Left kidney (tissue), 2 donors: ENCODE results near the gene APP. TPM values are rescaled to one million over a fixed set of nuclear protein-coding genes. Genes with fewer than 3 reads are reported as not detected.

Source experiments
- DNase-seq: peaks from one replicate; pipeline ENCODE4 v3.0.0-alpha.2; 2013
- polyA plus RNA-seq: library from polyadenylated mRNA; unstranded; fragments of 120-200 nt; gene quantifications from one replicate; pipeline ENCODE4 v1.2.1, GENCODE V29; 2013; ENCODE audit not compliant: insufficient read length

APP gene
- polyA plus RNA-seq, 1 donor = 818 TPM

DNA sequence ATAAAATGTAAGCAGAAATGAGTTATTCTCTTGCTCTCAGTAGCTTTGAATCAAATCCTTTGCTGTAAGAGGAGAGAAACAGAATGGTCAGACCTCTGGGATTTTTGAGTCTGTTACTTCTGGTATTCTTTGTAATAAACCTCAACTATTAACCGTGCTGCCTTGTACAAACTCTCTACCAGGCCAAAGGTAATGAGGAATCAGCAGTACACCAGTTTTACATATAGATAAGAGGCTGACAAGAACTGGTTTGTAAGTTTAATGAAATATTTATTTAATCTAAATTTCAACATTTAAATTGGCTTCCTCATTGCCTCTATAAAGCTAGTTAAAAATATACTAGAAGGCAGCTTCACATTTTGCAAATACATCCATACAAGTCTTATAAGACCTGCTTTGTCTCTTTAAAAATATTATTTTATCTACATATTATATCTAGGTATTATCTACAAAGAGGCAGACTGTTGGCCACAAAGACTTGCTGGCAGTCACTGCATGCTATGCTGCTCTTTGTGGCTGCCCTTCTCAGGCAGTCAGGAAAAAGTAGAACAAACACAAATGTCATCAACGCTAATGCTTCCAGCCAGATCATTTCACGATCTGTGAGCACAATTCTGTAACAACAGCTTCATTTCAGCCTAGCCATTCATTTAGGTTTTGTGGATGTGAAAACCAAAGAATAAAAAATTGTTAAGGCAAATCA lies 262.8 kb downstream of the APP start:
- no peak for DNase-seq

GRCh38 chr21:25906587-25906986 lies 264.0 kb downstream of the APP start:
- no peak for DNase-seq

DNA sequence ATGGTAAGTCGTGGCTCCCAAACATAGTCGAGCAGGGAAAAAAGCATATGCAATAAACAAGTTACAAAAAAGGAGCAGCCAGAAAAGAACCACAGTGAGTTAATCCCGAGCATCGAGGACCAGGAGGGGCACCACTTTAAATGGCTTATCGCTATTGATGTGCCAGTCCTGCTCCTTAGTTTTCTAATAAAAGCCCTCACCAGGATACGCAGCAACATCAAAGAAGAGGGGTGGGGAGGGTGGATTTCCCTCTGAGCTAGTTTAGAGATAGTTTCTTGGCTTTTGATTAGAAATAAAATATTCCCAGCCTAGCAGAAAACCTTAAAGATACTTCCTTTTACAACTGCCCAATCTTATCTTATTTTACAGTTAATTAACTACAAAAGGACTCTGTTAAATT lies 265.4 kb downstream of the APP start:
- DNase-seq = no peak

GRCh38 chr21:25904044-25904695 lies 266.4 kb downstream of the APP start:
- no peak for DNase-seq

- no peak for DNase-seq
These were observed 267.0 kb downstream of the APP start for GRCh38 chr21:25903607-25904006.

GRCh38 chr21:25901330-25901979 lies 269.1 kb downstream of the APP start:
- DNase-seq = no peak

- DNase-seq = no peak
These were observed 271.9 kb downstream of the APP start for GRCh38 chr21:25898671-25899070.

GRCh38 chr21:25897383-25897782 lies 273.2 kb downstream of the APP start:
- DNase-seq = no peak

DNA sequence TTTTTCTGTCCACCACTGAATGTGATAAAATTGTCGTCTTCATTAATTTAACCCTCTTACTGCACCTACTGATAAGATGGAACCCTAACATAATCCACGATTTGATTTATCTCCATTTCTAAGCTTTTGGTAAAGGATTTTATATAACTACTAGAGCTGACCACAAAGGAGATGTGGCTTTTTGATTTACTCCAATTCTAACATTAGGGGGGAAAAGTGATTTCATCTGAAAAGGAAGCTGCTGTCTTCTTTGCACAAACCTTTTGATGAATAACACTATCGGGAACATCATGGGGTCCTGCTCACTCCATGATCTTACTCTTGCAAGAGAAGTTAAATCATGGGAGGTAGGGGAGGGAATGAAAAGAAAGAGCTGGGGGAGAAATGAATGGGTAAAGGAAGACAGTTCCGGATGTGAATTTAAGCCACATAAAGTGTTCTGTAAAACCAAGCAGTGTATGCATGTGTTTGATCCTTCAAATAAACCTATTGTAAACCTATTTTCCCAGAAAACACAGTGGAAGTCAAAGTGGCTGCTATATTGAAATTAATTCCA lies 274.0 kb downstream of the APP start:
- no peak for DNase-seq

- peak; percentile 31 for DNase-seq
These were observed 274.9 kb downstream of the APP start for GRCh38 chr21:25895565-25896205.

DNA sequence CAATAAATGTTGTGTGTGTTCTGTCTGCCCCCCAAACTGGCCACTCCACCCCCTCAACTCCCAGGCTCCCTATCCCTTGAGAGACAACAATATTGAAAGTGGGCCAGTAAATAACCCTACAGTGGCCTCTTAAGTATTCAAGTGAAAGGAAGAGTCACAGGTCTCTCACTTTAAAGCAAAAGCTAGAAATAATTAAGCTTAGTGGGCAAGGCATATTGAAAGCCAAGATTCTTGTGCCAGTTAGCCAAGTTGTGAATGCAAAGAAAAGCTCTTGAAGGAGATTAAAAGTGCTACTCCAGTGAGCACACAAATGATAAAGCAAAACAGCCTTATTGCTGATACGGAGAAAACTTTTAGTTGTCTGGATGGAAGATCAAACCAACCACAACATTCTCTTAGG lies 277.4 kb downstream of the APP start:
- DNase-seq = no peak

DNA sequence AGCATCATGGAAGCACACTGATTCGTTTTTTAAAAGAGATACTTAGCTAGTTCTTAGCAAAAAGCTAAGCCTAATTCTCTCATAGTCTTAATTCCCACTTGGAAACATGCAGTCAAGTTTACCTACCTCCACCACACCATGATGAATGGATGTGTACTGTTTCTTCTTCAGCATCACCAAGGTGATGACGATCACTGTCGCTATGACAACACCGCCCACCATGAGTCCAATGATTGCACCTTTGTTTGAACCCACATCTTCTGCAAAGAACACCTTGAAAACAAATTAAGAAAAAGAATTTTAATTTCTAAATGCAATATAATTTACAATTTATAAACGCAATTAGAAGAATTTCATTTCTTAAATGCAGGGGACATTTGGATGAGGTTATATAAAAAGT lies 279.0 kb downstream of the APP start:
- DNase-seq = no peak

DNA sequence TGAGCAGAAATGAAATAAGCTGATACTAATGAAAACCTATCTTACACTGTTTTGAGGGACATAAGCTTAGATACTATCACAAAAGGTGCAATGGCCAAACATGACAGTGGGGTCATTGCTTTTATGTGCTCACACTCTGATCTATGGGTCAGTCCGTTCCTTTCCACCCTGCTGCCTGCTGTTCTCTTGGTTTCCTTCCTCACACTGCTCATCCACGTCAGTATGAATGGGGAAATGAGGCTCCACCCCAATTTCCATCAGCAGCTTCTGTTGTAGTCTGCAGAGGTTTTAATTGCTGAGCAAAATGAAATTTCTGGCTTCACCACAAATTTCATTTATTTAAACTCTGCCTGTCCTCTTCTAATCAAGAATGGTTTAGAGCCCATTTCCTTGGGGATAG lies 280.6 kb downstream of the APP start:
- DNase-seq = no peak

GRCh38 chr21:25888711-25889110 lies 281.9 kb downstream of the APP start:
- no peak for DNase-seq

DNA sequence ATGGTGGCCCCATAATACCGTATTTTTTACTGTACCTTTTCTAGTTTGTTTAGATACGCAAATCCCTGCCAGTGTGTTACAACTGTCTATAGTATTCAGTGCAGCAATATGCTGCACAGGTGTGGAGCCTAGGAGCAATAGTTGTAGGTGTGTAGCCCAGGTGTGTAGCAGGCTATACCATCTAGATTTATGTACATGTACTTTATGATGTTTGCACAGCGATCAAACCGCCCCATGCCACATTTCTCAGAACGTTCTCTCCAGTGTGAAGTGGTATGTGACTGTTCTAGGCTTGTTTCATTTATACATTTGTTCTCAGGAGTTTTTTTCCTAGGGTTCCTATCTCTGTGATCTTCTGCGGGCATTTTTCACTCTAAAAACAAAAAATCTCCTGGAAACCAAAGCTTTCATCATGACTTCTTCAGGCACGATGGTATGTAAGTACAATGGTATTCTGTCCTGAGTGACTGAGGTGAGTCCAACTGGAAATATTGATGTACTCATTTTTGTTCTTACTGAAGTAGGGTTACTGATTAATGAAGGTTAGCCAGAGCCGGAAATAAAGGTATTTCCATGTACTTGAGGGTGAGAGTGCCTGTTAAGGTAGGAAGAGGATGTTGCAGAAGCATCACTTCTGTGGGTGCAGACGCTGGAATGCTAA lies 282.8 kb downstream of the APP start:
- DNase-seq = no peak

DNA sequence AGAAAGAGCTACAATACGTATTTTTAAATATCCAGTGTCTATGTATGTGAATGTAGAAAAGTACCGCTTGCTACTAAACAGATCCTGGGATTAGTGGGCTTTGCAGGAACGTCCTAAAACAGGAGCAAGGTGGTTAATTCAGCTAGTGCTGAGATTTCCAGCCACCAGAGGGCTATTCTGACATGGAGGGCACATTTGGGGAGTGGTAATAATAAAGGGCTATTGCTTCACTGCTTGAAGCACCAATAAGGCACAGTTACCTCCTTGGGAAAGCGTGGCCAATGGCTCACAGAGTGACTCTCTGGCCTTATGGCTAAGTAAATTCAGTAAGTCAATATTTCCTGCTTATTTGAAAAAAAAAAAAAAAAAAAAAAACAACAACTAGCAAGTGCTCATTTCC lies 283.4 kb downstream of the APP start:
- no peak for DNase-seq

- DNase-seq = no peak
These were observed 284.7 kb downstream of the APP start for GRCh38 chr21:25885880-25886279.

DNA sequence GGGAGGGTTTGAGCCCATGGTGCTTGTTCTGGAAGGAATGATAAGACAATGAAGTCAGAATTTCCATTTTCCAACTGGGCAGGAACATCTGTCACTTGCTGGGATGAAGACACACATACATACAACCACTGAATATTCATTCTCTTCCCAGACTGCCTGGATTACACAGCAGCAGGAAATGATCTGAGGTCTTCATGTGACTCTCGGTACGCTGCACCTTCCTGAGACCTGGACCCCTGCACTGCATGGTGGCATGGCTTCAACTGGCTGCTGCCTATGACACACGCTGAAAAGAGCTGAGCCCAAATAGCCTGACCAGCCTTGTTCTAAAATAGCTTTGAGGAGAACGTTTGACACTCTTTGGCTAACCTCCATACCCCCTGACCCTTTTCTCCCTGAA lies 285.2 kb downstream of the APP start:
- DNase-seq = no peak

- DNase-seq = no peak
These were observed 286.3 kb downstream of the APP start for GRCh38 chr21:25884311-25884710.

DNA sequence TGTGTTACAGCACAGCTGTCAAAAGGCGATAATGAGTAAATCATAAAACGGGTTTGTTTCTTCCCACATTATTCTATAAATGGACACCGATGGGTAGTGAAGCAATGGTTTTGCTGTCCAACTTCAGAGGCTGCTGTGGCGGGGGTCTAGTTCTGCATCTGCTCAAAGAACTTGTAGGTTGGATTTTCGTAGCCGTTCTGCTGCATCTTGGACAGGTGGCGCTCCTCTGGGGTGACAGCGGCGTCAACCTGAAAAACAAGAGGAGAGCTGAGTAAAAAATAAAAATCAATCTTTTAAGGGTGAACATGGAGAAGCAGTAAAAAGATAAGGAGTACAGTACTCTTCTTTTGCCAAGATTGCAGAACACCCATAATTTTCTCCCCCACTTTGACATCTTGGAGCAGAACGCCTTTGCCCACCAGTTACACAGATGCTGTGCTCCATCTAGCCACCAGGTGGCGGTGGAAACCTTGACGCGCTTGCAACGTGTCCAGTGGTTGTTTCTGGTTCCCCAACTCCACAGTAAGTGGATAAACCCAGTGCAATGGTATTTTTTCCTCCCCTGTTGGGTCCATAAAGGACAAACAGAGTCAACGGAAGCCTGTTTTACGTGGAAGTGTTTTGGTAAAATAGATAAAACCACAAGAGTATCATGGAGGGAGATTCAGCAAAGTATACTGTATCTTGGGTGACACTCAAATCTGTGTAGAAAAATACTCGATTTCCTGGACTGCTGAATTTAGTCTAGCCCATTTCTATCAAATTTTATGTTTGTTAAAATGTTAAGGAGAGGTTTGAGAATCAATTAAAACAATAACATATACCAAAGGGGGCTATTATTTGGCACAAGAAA lies 288.8 kb downstream of the APP start:
- DNase-seq = peak; percentile 70

GRCh38 chr21:25879203-25879602 lies 291.4 kb downstream of the APP start:
- no peak for DNase-seq
